Activated CD4-positive, alpha-beta memory T cell treated with anti-CD3 and anti-CD28 coated beads for 36 hours (primary cell): ENCODE results near the gene MCM9. TPM values are rescaled to one million over a fixed set of nuclear protein-coding genes. Genes with fewer than 3 reads are reported as not detected.

Experiments
- CTCF ChIA-PET: fragments of 350-600 bp; sonication (Branson Sonifier 250); formaldehyde crosslinking; loops from one replicate; lab custom pipeline; 2021; ENCODE audit warnings: antibody characterized with exemption, inconsistent platforms; lab: Charles Lee
- POLR2A ChIA-PET: fragments of 350-600 bp; sonication (Branson Sonifier 250); formaldehyde crosslinking; loops from one replicate; lab custom pipeline; 2021; ENCODE audit warnings: antibody characterized with exemption; lab: Charles Lee
- DNase-seq: peaks from one replicate; pipeline ENCODE4 v3.0.0-alpha.2; 2020
- H3K27ac Mint-ChIP-seq: one replicate; pipeline ENCODE4 v1.8.0; 2021; ENCODE audit warnings: mixed read lengths
- H3K27me3 Mint-ChIP-seq: one replicate; pipeline ENCODE4 v1.8.0; 2021; ENCODE audit warnings: mixed read lengths
- H3K36me3 Mint-ChIP-seq: one replicate; pipeline ENCODE4 v1.8.0; 2021; ENCODE audit warnings: mixed read lengths
- H3K4me1 Mint-ChIP-seq: one replicate; pipeline ENCODE4 v1.8.0; 2021; ENCODE audit warnings: low read depth, mixed read lengths
- H3K4me3 Mint-ChIP-seq: one replicate; pipeline ENCODE4 v1.8.0; 2021; ENCODE audit warnings: mild to moderate bottlenecking, mixed read lengths
- H3K9me3 Mint-ChIP-seq: one replicate; pipeline ENCODE4 v1.8.0; 2021; ENCODE audit warnings: mixed read lengths
- intact Hi-C: fragments of 100-400 bp; cut with micrococcal nuclease; formaldehyde crosslinking; loops from one replicate; pipeline ENCODE4 v1.15.1; 2023
- total RNA-seq, 2 experiments: library from RNA; stranded (reverse); gene quantifications; one replicate each; pipeline ENCODE4 v1.2.3, GENCODE V29; 2021

Gene MCM9
- total RNA-seq, 2 experiments from 2014 or later, result 14.4 to 14.7 TPM

GRCh38 chr6:118905084-118905483 lies 29.9 kb downstream of the MCM9 start:
- Mint-ChIP-seq H3K27ac (peak overlapping the region; percentile 49), H3K4me1 (peaks cover 71% of the 10 kb centered on the region), H3K27me3 (no peaks in the 10 kb centered on the region), H3K9me3 (no peaks in the 10 kb centered on the region), H3K36me3 (peaks cover 52% of the 10 kb centered on the region), H3K4me3 (no peak overlapping the region)
- DNase-seq, result no peak
- POLR2A ChIA-PET, result interaction anchor here (1.7 kb wide), 1 partner anchor 10 kb away, joined by 8 read pairs; no protein-coding TSS in a partner anchor
- CTCF ChIA-PET, result interaction anchor here (1.3 to 2.0 kb wide), 2 partner anchors 10 to 60 kb away, joined by 3 to 13 read pairs; no protein-coding TSS in a partner anchor
- intact Hi-C loops, result loop anchor here (1.0 kb wide), 1 partner anchor 9 kb away; no protein-coding TSS in a partner anchor

GRCh38 chr6:118903691-118904090 lies 31.3 kb downstream of the MCM9 start:
- H3K36me3 Mint-ChIP-seq, result peaks cover 50% of the 10 kb centered on the region
- H3K4me1 Mint-ChIP-seq, result peaks cover 82% of the 10 kb centered on the region
- no peak for DNase-seq
- no peak overlapping the region for H3K4me3 Mint-ChIP-seq
- ChIA-PET POLR2A (interaction anchor here (1.7 kb wide), 1 partner anchor 8 kb away, joined by 8 read pairs; no protein-coding TSS in a partner anchor), CTCF (interaction anchor here (0.6 to 2.0 kb wide), 3 partner anchors 8 to 58 kb away, joined by 3 to 13 read pairs (median 3); no protein-coding TSS in a partner anchor)
- H3K9me3 Mint-ChIP-seq, result no peaks in the 10 kb centered on the region
- intact Hi-C loops, result no loop called here
- no peaks in the 10 kb centered on the region for H3K27me3 Mint-ChIP-seq
- H3K27ac Mint-ChIP-seq, result no peak overlapping the region

GRCh38 chr6:118903138-118903537 lies 31.8 kb downstream of the MCM9 start:
- intact Hi-C loops, result no loop called here
- Mint-ChIP-seq H3K27ac (peak overlapping the region; percentile 1), H3K4me1 (peaks cover 86% of the 10 kb centered on the region), H3K4me3 (no peak overlapping the region), H3K27me3 (no peaks in the 10 kb centered on the region), H3K36me3 (peaks cover 51% of the 10 kb centered on the region), H3K9me3 (no peaks in the 10 kb centered on the region)
- ChIA-PET POLR2A (no interaction called here), CTCF (interaction anchor here (0.6 to 2.0 kb wide), 2 partner anchors 8 to 17 kb away, joined by 3 to 13 read pairs; no protein-coding TSS in a partner anchor)
- no peak for DNase-seq

- intact Hi-C loops, result no loop called here
- CTCF ChIA-PET, result interaction anchor here (1.1 kb wide), 1 partner anchor 107 kb away, joined by 3 read pairs; no protein-coding TSS in a partner anchor
Measured at GRCh38 chr6:118902726-118903125, 32.2 kb downstream of the MCM9 start.

GRCh38 chr6:118899948-118900347 lies 35.0 kb downstream of the MCM9 start:
- intact Hi-C loops, result loop anchor here (10.0 kb wide), 2 partner anchors 415 to 1415 kb away; partner anchors contain the start of gene DCBLD1
- no peak overlapping the region for H3K4me3 Mint-ChIP-seq
- H3K27ac Mint-ChIP-seq, result peak overlapping the region; percentile 42
- peaks cover 73% of the 10 kb centered on the region for H3K4me1 Mint-ChIP-seq
- peaks cover 31% of the 10 kb centered on the region for H3K36me3 Mint-ChIP-seq
- no peaks in the 10 kb centered on the region for H3K9me3 Mint-ChIP-seq
- ChIA-PET POLR2A (no interaction called here), CTCF (interaction anchor here (0.8 to 1.0 kb wide), 2 partner anchors 11 kb away, joined by 3 read pairs; no protein-coding TSS in a partner anchor)
- peak; percentile 37 for DNase-seq
- H3K27me3 Mint-ChIP-seq, result no peaks in the 10 kb centered on the region

More at GRCh38 chr6:118902726-118903125, 32.2 kb downstream of the MCM9 start:
- Mint-ChIP-seq H3K4me1 (peaks cover 91% of the 10 kb centered on the region), H3K4me3 (no peak overlapping the region), H3K27me3 (no peaks in the 10 kb centered on the region), H3K36me3 (peaks cover 47% of the 10 kb centered on the region), H3K27ac (no peak overlapping the region), H3K9me3 (no peaks in the 10 kb centered on the region)
- POLR2A ChIA-PET, result no interaction called here
- DNase-seq, result no peak

GRCh38 chr6:118897386-118897785 lies 37.6 kb downstream of the MCM9 start:
- Mint-ChIP-seq H3K27me3 (peaks cover 1% of the 10 kb centered on the region), H3K9me3 (no peaks in the 10 kb centered on the region), H3K36me3 (peaks cover 26% of the 10 kb centered on the region), H3K4me3 (no peak overlapping the region), H3K4me1 (peaks cover 51% of the 10 kb centered on the region), H3K27ac (peak overlapping the region; percentile 60)
- intact Hi-C loops, result loop anchor here (2.0 to 10.0 kb wide), 3 partner anchors 333 to 1413 kb away; partner anchors contain the start of gene DCBLD1
- DNase-seq, result no peak
- CTCF ChIA-PET, result interaction anchor here (0.7 to 2.7 kb wide), 8 partner anchors 9 to 265 kb away, joined by 3 to 12 read pairs (median 6); partner anchors contain the start of gene MCM9
- POLR2A ChIA-PET, result interaction anchor here (0.7 to 2.6 kb wide), 3 partner anchors 38 to 188 kb away, joined by 3 to 8 read pairs (median 8); partner anchors contain the start of gene MCM9

- H3K9me3 Mint-ChIP-seq, result no peaks in the 10 kb centered on the region
- H3K27ac Mint-ChIP-seq, result peak overlapping the region; percentile 93
- peaks cover 52% of the 10 kb centered on the region for H3K4me1 Mint-ChIP-seq
- POLR2A ChIA-PET, result interaction anchor here (1.5 to 2.6 kb wide), 5 partner anchors 8 to 245 kb away, joined by 3 to 9 read pairs (median 8); partner anchors contain the start of genes CEP85L and MCM9
- peaks cover 1% of the 10 kb centered on the region for H3K27me3 Mint-ChIP-seq
- DNase-seq, result no peak
- peak overlapping the region; percentile 76 for H3K4me3 Mint-ChIP-seq
- intact Hi-C loops, result loop anchor here (1.0 to 10.0 kb wide), 5 partner anchors 9 to 1412 kb away; partner anchors contain the start of gene DCBLD1
- CTCF ChIA-PET, result interaction anchor here (0.6 to 2.7 kb wide), 21 partner anchors 7 to 1217 kb away, joined by 3 to 13 read pairs (median 3); partner anchors contain the start of gene MCM9
- H3K36me3 Mint-ChIP-seq, result peaks cover 23% of the 10 kb centered on the region
Measured at GRCh38 chr6:118896339-118897136, 38.4 kb downstream of the MCM9 start.

GRCh38 chr6:118895859-118896258 lies 39.1 kb downstream of the MCM9 start:
- DNase-seq, result no peak
- CTCF ChIA-PET, result interaction anchor here (0.6 to 2.7 kb wide), 12 partner anchors 8 to 1216 kb away, joined by 3 to 13 read pairs (median 5); partner anchors contain the start of gene MCM9
- peaks cover 1% of the 10 kb centered on the region for H3K27me3 Mint-ChIP-seq
- H3K36me3 Mint-ChIP-seq, result peaks cover 16% of the 10 kb centered on the region
- H3K9me3 Mint-ChIP-seq, result no peaks in the 10 kb centered on the region
- H3K27ac Mint-ChIP-seq, result peak overlapping the region; percentile 93
- POLR2A ChIA-PET, result interaction anchor here (0.5 to 2.6 kb wide), 7 partner anchors 9 to 244 kb away, joined by 3 to 9 read pairs (median 8); partner anchors contain the start of genes CEP85L and MCM9
- H3K4me1 Mint-ChIP-seq, result peaks cover 52% of the 10 kb centered on the region
- H3K4me3 Mint-ChIP-seq, result peak overlapping the region; percentile 76
- intact Hi-C loops, result loop anchor here (1.0 to 10.0 kb wide), 6 partner anchors 9 to 1411 kb away; partner anchors contain the start of gene DCBLD1

GRCh38 chr6:118895261-118895560 lies 39.7 kb downstream of the MCM9 start:
- intact Hi-C loops, result loop anchor here (2.0 to 10.0 kb wide), 3 partner anchors 336 to 1410 kb away; partner anchors contain the start of gene DCBLD1
- ChIA-PET POLR2A (interaction anchor here (0.5 to 2.1 kb wide), 5 partner anchors 9 to 244 kb away, joined by 3 to 10 read pairs (median 5); partner anchors contain the start of genes CEP85L and MCM9), CTCF (interaction anchor here (1.4 to 2.7 kb wide), 5 partner anchors 9 to 182 kb away, joined by 5 to 13 read pairs (median 10); no protein-coding TSS in a partner anchor)
- Mint-ChIP-seq H3K4me1 (peaks cover 48% of the 10 kb centered on the region), H3K27me3 (peaks cover 1% of the 10 kb centered on the region), H3K4me3 (peak overlapping the region; percentile 84), H3K9me3 (no peaks in the 10 kb centered on the region), H3K36me3 (peaks cover 11% of the 10 kb centered on the region), H3K27ac (peak overlapping the region; percentile 93)
- DNase-seq, result no peak

GRCh38 chr6:118894425-118895260 lies 40.3 kb downstream of the MCM9 start:
- intact Hi-C loops, result loop anchor here (1.0 to 10.0 kb wide), 9 partner anchors 40 to 1410 kb away; partner anchors contain the start of genes CEP85L, DCBLD1 and MAN1A1
- Mint-ChIP-seq H3K4me1 (peaks cover 49% of the 10 kb centered on the region), H3K27me3 (peaks cover 1% of the 10 kb centered on the region), H3K27ac (peak overlapping the region; percentile 98), H3K36me3 (peaks cover 9% of the 10 kb centered on the region), H3K4me3 (peak overlapping the region; percentile 88), H3K9me3 (no peaks in the 10 kb centered on the region)
- peak; percentile 73 for DNase-seq
- ChIA-PET POLR2A (interaction anchor here (0.6 to 2.1 kb wide), 6 partner anchors 10 to 243 kb away, joined by 3 to 10 read pairs (median 6); partner anchors contain the start of genes CEP85L and MCM9), CTCF (interaction anchor here (0.7 to 2.7 kb wide), 7 partner anchors 9 to 183 kb away, joined by 3 to 13 read pairs (median 9); no protein-coding TSS in a partner anchor)
